GM13977 (cell line): ENCODE results near the gene CCDC57.

Source experiments
- DNase-seq: peaks from one replicate; pipeline ENCODE4 v3.0.0; 2012; ENCODE audit warnings: low spot score
- CTCF ChIP-seq: IDR thresholded peaks from 2 replicates; pipeline ENCODE4 v1.5.1; 2012; ENCODE audit warnings: mild to moderate bottlenecking, control low read depth; ENCODE audit not compliant: insufficient read depth; ENCODE audit errors: extremely low read depth, missing control alignments
- in situ Hi-C: fragments of 300-500 bp; cut with MboI; formaldehyde crosslinking; loops from one replicate; pipeline ENCODE4 v1.12.0; 2022; ENCODE audit warnings: low sequenced_read_pairs, low pct_unique_long_range_greater_than_20kb, mixed read lengths, inconsistent platforms; ENCODE audit not compliant: unreplicated experiment

Gene CCDC57

GRCh38 chr17:82173351-82174041 lies 39.1 kb downstream of the CCDC57 start:
- no peak for TF ChIP-seq CTCF
- DNase-seq: no peak
- in situ Hi-C loops: no loop called here

GRCh38 chr17:82172486-82173160 lies 40.0 kb downstream of the CCDC57 start:
- DNase-seq: no peak
- no peak for TF ChIP-seq CTCF
- in situ Hi-C loops: no loop called here

DNA sequence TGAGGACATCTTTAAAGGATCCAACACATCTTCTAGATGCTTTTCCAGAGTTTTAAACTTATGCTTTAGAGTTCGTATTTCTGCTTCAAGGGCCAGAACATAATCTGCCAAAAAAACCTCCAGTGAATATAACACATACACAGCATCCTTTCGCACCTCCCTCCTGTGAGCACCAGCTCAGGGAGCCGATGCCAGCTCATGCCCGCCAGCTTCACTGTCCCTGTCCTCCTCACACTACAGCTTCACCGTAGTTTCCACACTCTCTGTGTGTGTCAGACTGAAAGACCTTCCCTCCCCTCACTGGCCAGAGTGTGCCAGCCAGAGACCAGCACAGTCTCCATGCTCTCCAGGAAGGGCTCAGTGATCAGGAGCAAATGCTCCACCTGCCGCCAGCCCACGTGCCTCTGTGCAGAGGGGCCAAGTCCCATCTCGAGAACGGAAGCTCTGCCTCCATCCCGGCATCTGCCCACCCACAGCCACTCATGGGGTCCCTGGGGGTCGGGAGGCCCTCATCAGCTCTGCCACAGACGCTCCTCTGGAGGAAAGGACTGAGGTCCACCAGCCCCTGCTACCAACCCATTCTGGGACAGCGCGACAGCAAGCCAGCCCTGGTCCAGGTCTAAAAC lies 40.8 kb downstream of the CCDC57 start:
- TF ChIP-seq CTCF: no peak

GRCh38 chr17:82170412-82170961 lies 42.2 kb downstream of the CCDC57 start:
- no peak for TF ChIP-seq CTCF
- no peak for DNase-seq
- in situ Hi-C loops: no loop called here

More for the DNA sequence above, 40.8 kb downstream of the CCDC57 start:
- DNase-seq: no peak
- in situ Hi-C loops: no loop called here

GRCh38 chr17:82168568-82168967 lies 44.1 kb downstream of the CCDC57 start:
- in situ Hi-C loops: loop anchor here (10.0 kb wide), 1 partner anchor 134 kb away; the partner anchor contains the start of genes DCXR and RAC3
- DNase-seq: no peak
- no peak for TF ChIP-seq CTCF

DNA sequence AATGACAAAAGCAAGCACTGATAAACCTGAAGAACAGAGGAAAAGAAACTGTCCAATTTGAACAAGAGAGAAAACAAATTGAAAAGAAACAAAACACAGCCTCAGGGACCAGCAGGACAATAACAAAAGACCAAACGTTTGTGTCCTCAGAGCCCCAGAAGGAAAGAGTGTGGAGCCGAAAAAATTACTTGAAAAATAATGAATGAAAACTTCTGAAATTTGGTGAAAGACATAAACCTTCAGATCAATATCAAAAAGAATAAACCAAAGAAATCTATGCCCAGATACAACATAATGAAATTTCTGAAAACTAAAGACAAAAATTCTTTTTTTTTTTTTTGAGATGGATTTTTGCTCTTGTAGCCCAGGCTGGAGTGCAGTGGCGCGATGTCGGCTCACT lies 45.6 kb downstream of the CCDC57 start:
- in situ Hi-C loops: loop anchor here (10.0 kb wide), 1 partner anchor 132 kb away; the partner anchor contains the start of genes DCXR and RAC3
- no peak for DNase-seq
- TF ChIP-seq CTCF: no peak
